SKM-1 (cell line): ENCODE data around the gene ZFYVE28.
A peak's percentile ranks its signal among the peaks of the same experiment; 100 is the strongest.
"Not testable (repeated sequence)": the region's sequence is repeated elsewhere in the genome, so short reads cannot be mapped to it uniquely, and the experiment has no call there.

Source experiments
- DNase-seq: peaks from one replicate; lab custom pipeline; 2025; ENCODE audit not compliant: unreplicated experiment; lab: John Stamatoyannopoulos, UW

The ZFYVE28 gene

DNA sequence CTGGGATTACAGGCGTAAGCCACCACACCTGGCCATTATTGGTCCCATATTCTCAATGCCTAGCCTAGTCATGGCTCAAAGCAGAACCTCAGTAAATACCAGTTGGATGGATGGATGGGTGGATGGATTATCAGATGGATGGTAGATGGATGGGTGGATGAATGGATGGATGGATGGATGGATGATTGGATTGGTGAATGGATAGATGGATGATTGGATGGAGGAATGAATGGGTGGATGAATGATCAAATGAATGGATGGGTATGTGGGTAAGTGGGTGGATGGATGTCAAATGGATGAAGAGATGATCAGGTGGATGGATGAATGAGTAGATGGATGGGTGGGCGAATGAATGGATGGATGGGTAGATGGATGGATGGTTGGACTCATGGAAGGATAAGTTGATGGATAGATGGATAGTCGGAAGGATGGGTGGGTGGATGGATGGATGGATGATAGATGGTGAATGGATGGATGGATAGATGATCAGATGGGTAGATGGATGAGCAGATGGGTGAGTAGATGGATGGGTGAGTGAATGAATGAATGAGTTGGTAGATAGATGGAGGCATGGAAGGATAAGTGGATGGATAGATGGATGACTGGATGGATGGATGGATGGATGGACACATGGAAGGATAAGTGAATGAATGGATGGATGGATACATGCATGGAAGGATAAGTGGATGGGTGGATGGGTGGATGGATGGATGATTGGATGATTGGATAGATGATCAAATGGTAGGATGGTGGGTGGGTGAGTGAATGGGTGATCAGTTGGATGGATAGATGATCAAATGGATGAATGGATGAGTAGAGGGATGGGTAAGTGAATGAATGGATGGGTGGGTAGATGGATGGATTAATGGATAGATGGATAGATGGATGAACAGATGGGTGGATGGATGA is 28.5 kb upstream of the ZFYVE28 start:
- DNase-seq = no peak

DNA sequence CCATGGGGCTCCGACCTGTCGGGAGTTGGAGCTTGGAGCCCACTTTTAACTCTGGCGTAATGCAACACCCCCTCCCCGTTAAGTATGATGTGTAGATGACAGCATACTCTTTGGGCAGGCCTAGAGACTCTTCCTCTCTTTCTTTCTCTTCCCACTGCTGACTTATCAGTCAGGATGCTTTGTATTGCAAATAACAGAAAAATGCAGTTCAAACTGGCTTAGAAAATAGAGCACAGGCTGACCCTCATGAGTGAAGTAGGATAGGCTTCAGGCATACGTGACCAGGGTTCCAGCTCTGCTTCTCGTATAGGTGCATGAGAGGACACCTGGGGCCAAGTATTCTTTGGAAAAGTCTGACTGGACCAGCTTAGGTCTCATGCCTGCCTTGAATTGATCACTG is 27.1 kb upstream of the ZFYVE28 start:
- no peak for DNase-seq

DNA sequence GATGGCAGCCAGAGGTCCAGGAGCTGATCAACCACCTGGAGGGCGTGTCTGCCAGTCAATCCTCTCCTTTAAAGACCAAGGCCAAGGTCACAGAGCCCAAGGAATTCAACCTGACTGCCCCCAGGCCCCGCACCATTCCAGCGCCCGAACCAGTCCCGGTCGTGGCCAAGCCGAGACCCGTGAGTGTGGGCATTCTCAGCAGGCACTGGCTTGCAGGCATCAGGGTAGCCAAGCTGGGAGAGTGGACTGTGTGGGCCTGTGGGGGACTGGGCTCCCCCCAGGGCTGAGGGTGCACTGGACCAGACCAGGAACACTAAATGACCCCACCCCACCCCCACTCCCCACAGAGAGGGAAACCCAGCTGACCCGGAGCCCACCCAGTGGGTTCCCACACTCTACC is 26.7 kb upstream of the ZFYVE28 start:
- no peak for DNase-seq

DNA sequence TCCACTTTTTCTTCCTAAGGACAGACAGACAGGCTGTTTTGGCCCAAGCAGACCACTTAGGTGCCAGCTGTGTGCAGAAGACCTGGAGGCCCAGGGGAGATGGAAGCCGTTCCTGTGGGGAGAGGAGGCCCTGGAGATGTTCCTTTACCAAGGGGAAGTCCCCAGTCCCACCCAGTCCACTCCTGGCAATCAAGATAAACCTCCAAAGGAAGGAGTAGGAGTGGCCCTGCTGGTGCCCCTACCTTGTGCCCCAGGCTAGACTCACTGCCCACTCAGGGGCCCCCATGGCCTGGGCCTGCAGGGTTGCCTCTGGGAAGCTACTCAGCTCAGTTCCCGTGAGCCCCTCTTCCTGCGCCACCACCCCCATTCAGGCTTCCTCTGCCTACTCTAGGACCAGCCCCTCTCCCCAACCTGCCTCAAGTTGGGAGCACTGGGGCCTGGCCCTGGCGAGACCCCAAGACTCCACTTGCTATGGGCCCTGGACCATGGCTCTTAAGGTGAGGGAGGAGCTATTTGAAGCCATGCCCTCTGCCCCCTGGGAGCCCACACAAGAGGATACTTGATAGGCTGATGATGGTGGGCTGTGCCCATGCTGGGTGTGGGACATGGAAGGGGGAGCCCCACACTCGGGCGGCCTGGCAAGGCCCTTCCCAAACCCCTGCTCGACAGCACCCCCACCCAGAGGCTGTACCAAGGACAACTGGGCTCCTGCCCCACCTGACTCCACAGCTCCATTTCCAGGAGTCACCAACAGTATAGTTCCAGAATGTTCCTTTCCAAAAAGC is 25.7 kb upstream of the ZFYVE28 start:
- DNase-seq = no peak

DNA sequence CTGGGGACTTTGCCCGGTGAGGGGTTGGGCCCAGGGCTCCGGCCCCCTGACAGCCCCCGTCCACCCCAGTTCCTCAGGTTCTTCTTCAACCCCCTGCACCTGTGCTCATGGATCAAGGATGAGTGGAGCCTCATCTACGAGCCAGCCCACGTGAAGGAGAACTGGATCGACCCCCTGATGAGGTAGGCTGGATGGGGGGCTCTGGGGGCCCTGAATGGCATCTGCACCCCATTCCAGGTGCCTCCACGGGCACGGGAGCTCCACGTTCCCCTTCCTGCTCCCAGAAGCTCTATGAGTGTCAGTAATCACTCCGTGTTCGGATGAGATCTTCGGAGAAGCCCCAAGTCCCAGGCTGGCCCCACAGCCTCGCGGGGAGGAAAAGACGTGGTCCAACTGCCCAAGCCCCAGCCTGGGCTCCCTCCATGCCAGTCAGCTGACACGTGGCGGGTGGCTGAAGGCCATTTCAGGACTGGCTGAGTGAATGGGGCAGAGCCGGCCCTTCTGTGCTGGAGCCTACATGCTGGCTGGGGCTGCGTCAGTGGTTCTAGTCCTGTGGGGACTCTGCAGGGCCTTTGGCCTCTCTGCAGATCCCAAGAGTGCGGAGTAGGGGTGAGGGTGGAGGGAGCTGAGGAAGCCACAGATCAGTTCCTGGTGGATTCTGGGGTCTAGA is 24.8 kb upstream of the ZFYVE28 start:
- no peak for DNase-seq

DNA sequence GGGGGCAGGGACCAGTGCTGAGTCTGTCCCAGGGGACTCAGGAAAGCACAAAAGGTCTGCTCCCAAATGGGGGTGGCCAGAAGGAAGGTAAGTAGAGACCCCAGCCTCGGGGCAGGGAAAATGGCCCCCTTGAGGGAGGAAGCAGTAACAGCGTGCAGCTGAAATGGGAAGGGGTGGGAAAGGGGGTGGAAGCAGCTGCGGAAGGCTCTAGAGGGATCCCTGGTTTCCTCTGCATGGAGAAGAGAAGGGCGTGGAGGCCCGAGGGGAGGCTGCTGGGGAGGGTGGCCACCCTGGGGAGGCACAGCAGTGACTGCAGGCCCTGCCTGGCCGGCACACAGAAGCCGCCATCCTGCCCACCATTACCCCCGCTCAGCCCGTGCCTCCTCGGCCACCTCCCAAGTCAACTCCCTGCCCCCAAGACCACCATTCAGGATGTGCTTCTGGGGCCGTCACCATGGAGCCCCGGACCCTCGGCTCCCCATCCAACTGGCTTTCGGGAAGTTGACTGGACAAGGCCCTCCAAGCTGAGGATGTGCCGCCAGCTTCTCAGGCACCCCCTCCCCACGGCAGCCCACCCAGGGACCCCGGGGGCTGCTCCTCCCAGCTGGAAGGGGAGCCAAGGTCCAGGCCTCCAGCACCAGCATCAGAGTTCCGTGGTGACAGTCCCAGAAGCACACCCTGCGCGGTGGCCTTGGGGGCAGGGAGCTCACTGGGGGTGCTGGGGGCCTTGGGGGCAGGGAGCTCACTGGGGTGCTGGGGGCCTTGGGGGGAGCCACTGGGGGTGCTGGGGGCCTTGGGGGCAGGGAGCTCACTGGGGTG is 23.9 kb upstream of the ZFYVE28 start:
- DNase-seq = no peak

DNA sequence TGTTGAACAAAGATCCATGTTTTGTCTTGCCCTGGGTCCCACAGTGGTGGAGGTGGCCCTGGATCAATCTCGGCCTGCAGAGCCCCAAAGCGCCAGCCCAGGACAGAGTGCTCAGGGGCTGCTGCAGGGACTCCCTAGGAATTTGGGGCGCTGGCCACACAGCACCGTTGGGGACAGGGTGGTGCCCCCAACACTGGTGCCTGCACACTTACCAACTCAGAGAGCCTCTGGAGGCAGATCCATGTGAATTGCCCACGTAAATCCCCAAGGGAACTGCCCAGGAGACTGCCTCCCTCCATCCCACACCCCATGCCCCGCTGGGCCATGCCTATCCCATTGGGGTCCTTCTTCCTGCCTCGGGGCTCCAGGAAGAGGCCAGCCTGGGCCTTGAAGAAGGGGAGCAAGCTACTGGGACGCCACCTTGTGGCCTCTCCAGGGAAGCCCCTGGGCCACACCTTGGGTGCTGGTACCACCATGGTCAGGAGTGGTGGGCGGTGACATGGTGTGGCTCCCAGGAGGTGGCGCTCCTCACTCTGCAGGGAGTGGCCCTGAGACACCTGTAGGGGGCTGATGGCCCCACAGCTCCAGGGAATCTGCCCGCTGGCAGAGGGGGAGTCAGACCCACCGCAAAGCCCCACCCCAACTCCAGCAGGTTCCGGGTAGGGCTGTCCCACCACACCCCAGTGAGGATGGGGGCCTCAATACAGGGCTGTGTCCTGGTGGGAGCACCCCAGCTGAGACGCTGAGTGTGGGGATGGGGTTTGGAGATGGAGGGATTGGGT is 23.1 kb upstream of the ZFYVE28 start:
- DNase-seq = peak; percentile 85

DNA sequence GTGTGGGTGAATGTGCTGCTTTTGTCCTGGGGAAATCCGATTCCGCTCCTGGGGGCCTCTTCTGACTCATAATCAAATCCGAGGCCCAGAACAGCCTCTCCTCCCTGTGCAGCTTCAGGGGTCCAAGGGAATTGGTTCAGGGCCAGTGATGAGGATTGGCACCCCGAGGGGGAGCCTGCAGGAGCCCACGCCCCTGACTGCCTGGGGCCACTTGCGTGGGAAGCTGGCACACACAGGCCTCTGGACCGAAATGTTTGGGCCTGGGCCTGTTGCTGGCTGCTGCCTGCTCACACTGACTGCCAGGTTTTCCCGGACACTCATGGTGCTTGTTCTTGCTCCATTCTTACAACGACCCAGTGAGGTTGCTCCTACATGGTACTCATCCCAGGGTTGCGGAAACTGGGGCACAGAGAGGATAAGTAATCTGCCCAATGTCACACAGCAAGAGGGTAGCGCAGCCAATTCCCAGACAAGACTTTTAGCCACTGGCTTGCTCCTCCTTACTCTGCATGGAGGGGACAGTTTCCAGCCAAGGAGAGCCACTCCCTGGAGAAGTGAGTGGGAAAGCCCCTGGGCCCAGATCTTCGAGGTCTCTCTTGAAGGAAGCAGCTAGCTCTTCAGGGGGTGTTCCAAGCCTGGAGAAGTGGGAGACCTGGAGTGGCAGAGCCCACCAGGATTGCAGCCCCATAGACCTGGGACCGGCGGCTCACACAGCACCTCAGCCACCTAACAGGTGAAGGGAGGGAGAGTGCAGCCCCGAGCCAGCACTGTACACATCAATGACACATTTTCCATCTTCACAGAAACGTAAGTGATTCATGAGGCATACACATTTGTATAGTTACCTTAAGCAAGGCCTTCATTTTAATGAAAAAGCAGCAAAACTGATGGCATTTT is 20.6 kb upstream of the ZFYVE28 start:
- DNase-seq = no peak

DNA sequence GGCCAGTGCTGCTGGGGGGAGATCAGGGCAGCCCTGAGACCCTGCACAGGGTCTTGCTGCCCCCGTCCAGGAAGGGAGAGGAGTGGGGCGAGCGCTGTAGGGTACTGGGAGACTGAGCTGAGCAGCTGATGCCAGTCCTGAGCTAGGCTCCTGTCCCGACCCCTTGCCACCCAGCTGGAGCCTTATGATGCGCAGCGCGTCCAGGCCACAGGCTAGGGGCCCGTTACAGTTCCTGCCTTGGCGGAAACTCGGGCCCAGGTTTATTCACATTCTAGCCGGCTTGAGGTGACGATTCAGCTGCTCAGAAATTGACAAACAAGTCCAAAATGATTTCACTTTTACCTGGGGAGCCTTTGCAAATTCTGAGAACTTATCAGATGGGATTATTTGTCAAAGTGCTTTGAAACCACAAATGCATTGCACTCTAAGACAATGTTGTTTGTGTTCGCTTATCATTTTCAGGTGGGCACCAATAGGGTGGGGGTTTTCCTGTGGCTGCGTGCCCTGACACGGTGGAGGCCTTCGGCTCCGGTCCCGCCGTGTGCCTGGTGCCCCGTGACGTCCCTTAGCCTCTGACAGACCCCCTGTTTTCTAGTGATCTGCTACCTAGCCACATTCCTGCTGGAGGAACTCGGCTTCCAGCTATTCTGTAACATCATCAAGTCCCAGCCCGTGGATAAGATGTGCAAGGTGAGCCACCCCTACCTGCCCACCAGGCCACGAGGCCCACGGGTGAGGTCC is 19.2 kb upstream of the ZFYVE28 start:
- DNase-seq = no peak

DNA sequence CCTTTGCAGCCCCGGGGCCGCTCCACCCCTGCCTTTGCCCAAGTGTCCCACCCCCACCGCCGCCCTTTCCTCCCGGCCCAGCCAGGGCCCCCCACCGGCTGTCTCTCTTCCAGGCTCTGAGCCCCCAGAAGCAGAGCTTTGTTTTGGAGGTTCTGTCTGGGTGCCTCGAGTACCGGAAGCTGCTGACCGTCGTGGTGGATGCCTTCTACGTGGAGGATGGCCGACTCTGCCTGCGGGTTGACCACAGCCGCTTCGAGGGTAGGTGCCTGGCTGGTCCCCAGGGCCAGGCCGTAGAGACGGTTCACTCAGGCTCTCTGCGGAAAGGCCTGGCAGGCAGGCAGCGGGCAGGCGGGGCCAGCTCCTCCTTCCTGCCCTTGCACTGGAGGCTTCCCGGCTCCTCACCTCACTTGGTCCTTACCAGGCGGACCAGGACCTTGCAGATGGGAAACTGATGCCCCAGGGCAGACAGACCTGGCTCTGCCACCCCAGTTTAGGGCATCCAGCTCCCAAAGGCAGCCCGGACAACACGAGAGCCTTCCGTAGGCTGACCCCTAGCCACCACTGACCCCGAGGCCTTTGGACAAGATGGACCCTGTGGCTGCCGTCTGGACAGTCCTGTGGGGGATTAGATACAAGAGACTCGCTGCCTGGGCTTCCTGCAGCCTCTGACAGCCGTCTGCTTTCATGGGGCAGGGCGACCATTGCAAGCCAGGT is 18.5 kb upstream of the ZFYVE28 start:
- DNase-seq = no peak

DNA sequence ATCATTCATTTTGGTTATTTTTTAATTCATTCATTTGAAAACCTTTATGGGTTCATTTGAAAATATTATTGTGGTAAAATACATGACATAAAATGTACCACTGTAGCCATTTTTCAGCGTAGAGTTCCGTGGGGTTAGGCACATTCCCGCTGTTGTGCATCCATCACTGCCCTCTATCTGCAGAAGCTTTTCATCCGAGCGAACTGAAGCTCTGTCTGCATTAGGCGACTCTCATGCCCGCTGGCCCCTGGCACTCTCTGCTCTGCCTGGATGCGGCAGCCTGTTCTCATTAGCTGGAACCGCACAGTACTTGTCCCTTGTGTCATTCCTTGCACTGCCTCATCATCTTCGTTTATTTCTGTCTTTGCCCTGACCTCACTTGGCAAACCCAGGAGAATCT is 17.9 kb upstream of the ZFYVE28 start:
- DNase-seq = no peak

DNA sequence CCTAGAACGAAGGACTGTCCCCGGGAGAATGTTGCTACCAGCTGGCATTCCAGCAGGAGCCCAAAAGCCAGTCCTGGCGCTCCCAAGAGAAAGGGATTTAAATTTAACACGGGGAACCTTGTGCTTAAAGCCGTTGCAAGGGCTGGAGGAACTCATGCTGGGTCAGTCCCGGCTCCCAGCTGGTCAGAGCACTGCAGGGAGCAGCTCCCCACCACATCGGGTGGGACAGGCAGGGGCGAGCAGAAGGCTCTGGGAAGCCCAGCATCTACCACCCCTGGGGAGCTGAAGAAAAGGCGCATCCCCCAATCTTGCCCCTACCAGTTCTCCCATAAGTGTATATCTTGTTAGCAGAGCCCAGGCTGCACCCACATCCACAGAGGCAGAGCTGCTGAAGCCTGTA is 16.0 kb upstream of the ZFYVE28 start:
- no peak for DNase-seq

DNA sequence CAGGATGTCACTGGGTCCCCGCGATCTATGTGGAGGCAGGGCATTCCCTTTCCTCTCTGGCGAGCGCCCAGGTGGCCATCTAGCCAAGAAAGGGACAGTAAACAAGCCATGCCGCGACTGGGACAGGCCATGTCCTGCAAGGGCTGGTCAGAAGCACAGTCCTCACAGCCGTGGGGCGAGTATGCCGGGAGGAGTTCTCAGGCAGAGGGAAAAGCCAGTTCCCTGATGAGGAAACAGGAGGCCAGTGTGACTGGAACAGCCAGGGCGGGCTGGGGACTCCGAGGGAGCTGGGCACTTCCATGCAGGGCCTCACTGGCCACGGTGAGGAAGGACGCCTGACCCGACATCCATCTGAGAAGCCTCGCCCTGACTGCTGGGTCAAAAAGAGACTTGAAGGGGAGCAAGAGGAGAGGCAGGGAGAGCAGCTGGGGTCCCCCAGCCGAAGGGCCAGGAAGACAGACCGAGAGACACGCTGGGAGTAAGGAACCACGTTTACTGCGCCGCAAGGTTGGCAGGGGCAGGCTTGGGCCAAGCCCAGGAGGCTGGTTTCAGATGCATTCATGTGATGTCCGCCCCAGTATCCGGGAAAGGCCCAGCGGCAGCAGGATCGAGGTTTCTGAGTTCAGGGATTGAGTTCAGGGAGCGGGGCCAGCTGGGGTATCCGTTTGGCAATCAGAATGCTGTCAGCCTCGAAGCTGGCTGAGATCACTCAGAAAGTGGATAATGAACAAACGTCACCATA is 15.3 kb upstream of the ZFYVE28 start:
- DNase-seq = no peak

DNA sequence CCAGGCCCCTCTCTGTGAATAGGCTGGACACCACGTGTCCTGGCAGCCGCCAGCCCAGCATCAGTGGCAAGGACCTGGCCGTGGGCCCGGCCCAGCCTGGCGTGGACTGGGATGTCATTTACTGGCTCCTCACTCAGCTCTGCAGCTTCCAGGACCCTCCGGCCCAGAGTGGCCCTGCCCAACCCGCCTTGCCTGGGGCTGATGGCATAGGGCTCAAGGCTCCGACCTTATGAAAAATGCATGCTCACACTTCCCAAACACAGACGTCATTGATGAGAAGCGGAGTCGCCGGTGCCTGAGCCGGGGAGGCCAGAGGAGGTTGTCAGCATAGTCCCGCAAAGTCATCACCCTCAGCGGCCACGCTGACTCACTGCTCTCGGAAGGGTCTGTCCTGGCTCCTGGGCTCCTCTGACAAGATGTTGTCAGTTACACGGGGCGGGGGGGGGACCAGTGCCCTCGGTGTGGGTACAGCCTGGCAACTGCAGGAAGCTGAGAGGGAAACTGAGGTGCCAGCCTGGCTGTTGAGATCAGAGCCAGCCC is 14.6 kb upstream of the ZFYVE28 start:
- DNase-seq = no peak

DNA sequence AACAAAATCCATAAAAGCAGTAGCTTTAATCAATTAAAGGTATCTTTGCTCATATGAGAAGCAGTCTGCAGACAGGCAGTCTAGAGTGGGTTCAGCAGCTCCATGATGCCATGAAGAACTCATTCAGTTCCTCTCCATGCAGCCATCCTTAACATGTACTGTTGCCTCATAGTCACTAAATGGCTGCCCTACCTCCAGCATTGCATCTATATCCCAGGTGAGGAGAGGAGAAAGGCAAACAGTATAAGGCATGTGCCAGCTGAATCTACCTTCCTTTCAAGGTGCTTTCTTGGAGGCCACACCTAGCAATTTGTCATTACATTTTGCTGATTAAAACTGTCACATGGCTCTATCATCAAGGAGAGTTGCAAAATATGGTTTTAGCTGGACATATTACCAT is 13.6 kb upstream of the ZFYVE28 start:
- no peak for DNase-seq

DNA sequence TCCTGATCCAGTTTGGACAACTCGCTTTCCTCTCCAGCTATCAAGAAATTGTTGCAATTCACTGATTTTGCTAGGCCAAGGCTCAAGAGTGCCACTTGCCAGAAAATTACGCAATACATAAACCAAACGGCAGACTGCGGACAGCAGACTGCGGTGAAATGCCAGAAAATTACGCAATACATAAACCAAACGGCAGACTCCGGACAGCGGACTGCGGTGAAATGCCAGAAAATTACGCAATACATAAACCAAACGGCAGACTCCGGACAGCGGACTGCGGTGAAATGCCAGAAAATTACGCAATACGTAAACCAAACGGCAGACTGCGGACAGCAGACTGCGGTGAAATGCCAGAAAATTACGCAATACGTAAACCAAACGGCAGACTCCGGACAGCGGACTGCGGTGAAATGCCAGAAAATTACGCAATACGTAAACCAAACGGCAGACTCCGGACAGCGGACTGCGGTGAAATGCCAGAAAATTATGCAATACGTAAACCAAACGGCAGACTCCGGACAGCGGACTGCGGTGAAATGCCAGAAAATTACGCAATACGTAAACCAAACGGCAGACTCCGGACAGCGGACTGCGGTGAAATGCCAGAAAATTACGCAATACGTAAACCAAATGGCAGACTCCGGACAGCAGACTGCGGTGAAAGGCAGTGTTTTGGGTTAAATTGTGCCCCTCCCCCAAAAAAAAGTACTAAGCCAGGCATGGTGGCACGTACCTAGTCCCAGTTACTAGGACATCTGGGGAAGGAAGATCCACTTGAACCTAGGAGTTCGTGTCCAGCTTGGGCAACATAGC is 11.7 kb upstream of the ZFYVE28 start:
- not testable (repeated sequence) for DNase-seq
